ENCODE measurements around the gene UBLCP1.

The UBLCP1 gene

GRCh38 chr5:159319832-159320231 lies 56.7 kb downstream of the UBLCP1 start:
- H3K4me3 Mint-ChIP-seq = no peak overlapping the region
- H3K27me3 Mint-ChIP-seq (ENCODE audit: low read depth) = peaks cover 28% of the 10 kb centered on the region
- H3K36me3 Mint-ChIP-seq (ENCODE audit: low read depth) = no peaks in the 10 kb centered on the region
- no peak for TF ChIP-seq CTCF (IDR thresholded peaks at IDR 0.05; ENCODE audit: unreplicated experiment in 3 of 3)
- H3K27ac Mint-ChIP-seq = no peak overlapping the region
- H3K9me3 Mint-ChIP-seq = no peaks in the 10 kb centered on the region
- H3K4me1 Mint-ChIP-seq = no peaks in the 10 kb centered on the region

GRCh38 chr5:159322180-159322579 lies 59.1 kb downstream of the UBLCP1 start:
- TF ChIP-seq CTCF (IDR thresholded peaks at IDR 0.05; ENCODE audit: unreplicated experiment in 3 of 3) = no peak
- Mint-ChIP-seq H3K9me3 (no peaks in the 10 kb centered on the region), H3K27ac (no peak overlapping the region), H3K27me3 (ENCODE audit: low read depth) (peaks cover 27% of the 10 kb centered on the region), H3K4me3 (no peak overlapping the region), H3K36me3 (ENCODE audit: low read depth) (no peaks in the 10 kb centered on the region), H3K4me1 (no peaks in the 10 kb centered on the region)

- Mint-ChIP-seq H3K9me3 (no peaks in the 10 kb centered on the region), H3K27me3 (ENCODE audit: low read depth) (peaks cover 44% of the 10 kb centered on the region), H3K27ac (no peak overlapping the region), H3K4me1 (no peaks in the 10 kb centered on the region), H3K36me3 (ENCODE audit: low read depth) (no peaks in the 10 kb centered on the region), H3K4me3 (no peak overlapping the region)
- no peak for TF ChIP-seq CTCF (IDR thresholded peaks at IDR 0.05; ENCODE audit: unreplicated experiment in 3 of 3)
These were observed 61.1 kb downstream of the UBLCP1 start for GRCh38 chr5:159324102-159324755.

GRCh38 chr5:159324986-159325385 lies 61.9 kb downstream of the UBLCP1 start:
- Mint-ChIP-seq H3K36me3 (ENCODE audit: low read depth) (no peaks in the 10 kb centered on the region), H3K9me3 (no peaks in the 10 kb centered on the region), H3K4me3 (no peak overlapping the region), H3K27ac (no peak overlapping the region), H3K4me1 (no peaks in the 10 kb centered on the region), H3K27me3 (ENCODE audit: low read depth) (peaks cover 45% of the 10 kb centered on the region)
- TF ChIP-seq CTCF (IDR thresholded peaks at IDR 0.05; ENCODE audit: unreplicated experiment in 3 of 3) = no peak

GRCh38 chr5:159330131-159330800 lies 67.2 kb downstream of the UBLCP1 start, which contains the start of gene IL12B:
Gene IL12B (minus strand): TSS chr5:159330487. CDS start chr5:159326782, 3,705 bp downstream.
- peak within 1 kb of the TSS; percentile 80 to 86 (median 82) for H3K4me3 Mint-ChIP-seq
- no peak within 1 kb of the TSS for H3K27ac Mint-ChIP-seq
- TF ChIP-seq CTCF (IDR thresholded peaks at IDR 0.05; ENCODE audit: unreplicated experiment in 3 of 3) = no peak
- no peaks in the 10 kb centered on the region for H3K4me1 Mint-ChIP-seq
- no peaks in the 10 kb centered on the region for H3K9me3 Mint-ChIP-seq
- no peaks in the 10 kb centered on the region for H3K36me3 Mint-ChIP-seq (ENCODE audit: low read depth)
- peaks cover 58% of the 10 kb centered on the region for H3K27me3 Mint-ChIP-seq (ENCODE audit: low read depth)
